HCT116 (cell line): ENCODE measurements around the gene MEP1A. TPM values are rescaled to one million over a fixed set of nuclear protein-coding genes. Genes with fewer than 3 reads are reported as not detected.

Experiments
- ATAC-seq: fragments of 200-7000 bp; cut with Tn5 transposase; 2 replicates; pipeline ENCODE4 v1.9.1; 2020; ENCODE audit warnings: mild to moderate bottlenecking, moderate library complexity
- BruUV-seq: library from RNA; stranded (reverse); fragments of 400-500 nt; replicated peaks from 2 replicates; lab custom pipeline; 2021; lab: Mats Ljungman, UMichigan
- CTCF ChIA-PET: fragments of 300-600 bp; sonication (Branson Sonifier 250); formaldehyde crosslinking; loops from one replicate; lab custom pipeline; 2021; ENCODE audit warnings: antibody characterized with exemption; lab: Charles Lee
- POLR2A ChIA-PET: fragments of 300-600, 350-600 bp; sonication (Branson Sonifier 250); formaldehyde crosslinking; loops from one replicate; lab custom pipeline; 2021; ENCODE audit warnings: antibody characterized with exemption; lab: Charles Lee
- RAD21 ChIA-PET, 2 experiments: fragments of 300-600 bp; sonication (Branson Sonifier 250); formaldehyde crosslinking; loops; one replicate each; lab custom pipeline; 2023; ENCODE audit warnings: low total read pairs in 2 of 2; ENCODE audit not compliant: uncharacterized antibody in 2 of 2, unreplicated experiment in 2 of 2, low non-redundant PET in 1 of 2; lab: Charles Lee
- DNase-seq: peaks from one replicate; pipeline ENCODE4 v3.0.0-alpha.2; 2010; ENCODE audit warnings: low read depth, low spot score
- H2AFZ ChIP-seq: fragments of 200-600 bp; shearing (Covaris generic), sonication (generic); 2 replicates; pipeline ENCODE4 v1.6.1; 2017; ENCODE audit warnings: low read depth, mixed run types, mixed read lengths, antibody characterized with exemption, low read length; ENCODE audit not compliant: poor library complexity, severe bottlenecking
- H3K27ac ChIP-seq: 2 replicates; pipeline ENCODE4 v1.5.1; 2012; ENCODE audit warnings: low read depth, low read length
- H3K27me3 ChIP-seq: fragments of 200-600 bp; sonication (generic); 2 replicates; pipeline ENCODE4 v1.6.1; 2016; ENCODE audit warnings: mixed run types, low read length, mixed read lengths; ENCODE audit not compliant: insufficient read depth
- H3K36me3 ChIP-seq, 2 experiments: fragments of 200-500 bp in 1 of 2; fragments of 200-600 bp in 1 of 2; sonication (Bioruptor generic) in 1 of 2; sonication (generic) in 1 of 2; 2 replicates each; pipeline versions ENCODE4 v1.5.1 to v1.6.1; 2014 to 2016; ENCODE audit warnings: low read length in 2 of 2, inconsistent platforms in 1 of 2, mixed read lengths in 1 of 2, mixed run types in 1 of 2; ENCODE audit not compliant: insufficient read depth in 2 of 2, control insufficient read depth in 1 of 2
- H3K4me1 ChIP-seq, 2 experiments: fragments of 200-600 bp in 1 of 2; sonication (generic) in 1 of 2; 2 replicates each; pipeline versions ENCODE4 v1.5.1 to v1.6.1; 2012 to 2017; ENCODE audit warnings: low read length in 2 of 2, inconsistent platforms in 1 of 2, mild to moderate bottlenecking in 1 of 2, mixed read lengths in 1 of 2, mixed run types in 1 of 2, moderate library complexity in 1 of 2; ENCODE audit not compliant: insufficient read depth in 2 of 2, control insufficient read depth in 1 of 2
- H3K4me2 ChIP-seq: fragments of 200-600 bp; sonication (generic); 2 replicates; pipeline ENCODE4 v1.6.1; 2017; ENCODE audit warnings: mixed run types, low read length, mixed read lengths
- H3K4me3 ChIP-seq, 2 experiments: fragments of 200-600 bp in 1 of 2; sonication (generic) in 1 of 2; replicated peaks in 1 of 2; 2 replicates each; pipeline ENCODE4 v1.5.1; 2011 to 2016; ENCODE audit warnings: low read length in 2 of 2, control low read depth in 1 of 2, low read depth in 1 of 2, mild to moderate bottlenecking in 1 of 2, mixed read lengths in 1 of 2, mixed run types in 1 of 2
- H3K79me2 ChIP-seq: fragments of 200-600 bp; sonication (generic); 2 replicates; pipeline ENCODE4 v1.6.1; 2017; ENCODE audit warnings: mild to moderate bottlenecking, mixed run types, low read length, moderate library complexity, mixed read lengths; ENCODE audit not compliant: insufficient read depth
- H3K9ac ChIP-seq: fragments of 200-600 bp; sonication (generic); 2 replicates; pipeline ENCODE4 v1.6.1; 2016; ENCODE audit warnings: low read length, mixed read lengths
- H3K9me2 ChIP-seq: fragments of 200-600 bp; sonication (generic), shearing (Covaris generic); 2 replicates; pipeline ENCODE4 v1.6.1; 2017; ENCODE audit warnings: mixed run types, mild to moderate bottlenecking, moderate library complexity; ENCODE audit not compliant: insufficient read depth
- H3K9me3 ChIP-seq, 2 experiments: fragments of 200-500 bp in 1 of 2; fragments of 200-600 bp in 1 of 2; sonication (Bioruptor generic) in 1 of 2; sonication (generic) in 1 of 2; 2 replicates each; pipeline ENCODE4 v1.6.1; 2014 to 2017; ENCODE audit warnings: low read length in 2 of 2, mixed read lengths in 2 of 2, inconsistent platforms in 1 of 2, low read depth in 1 of 2, mild to moderate bottlenecking in 1 of 2, mixed run types in 1 of 2, moderate library complexity in 1 of 2; ENCODE audit not compliant: control insufficient read depth in 1 of 2, insufficient read depth in 1 of 2
- H4K20me1 ChIP-seq: fragments of 200-600 bp; sonication (generic), shearing (Covaris generic); 2 replicates; pipeline ENCODE4 v1.6.1; 2017; ENCODE audit warnings: mixed run types, mild to moderate bottlenecking, moderate library complexity; ENCODE audit not compliant: insufficient read depth
- ATF3 ChIP-seq: IDR thresholded peaks from 2 replicates; pipeline ENCODE4 v1.6.1; 2012
- CBX3 ChIP-seq: IDR thresholded peaks from 2 replicates; pipeline ENCODE4 v1.6.1; 2012; ENCODE audit warnings: low read depth
- CTCF ChIP-seq, 3 experiments: fragments of 200-600 bp in 1 of 3; sonication (generic) in 1 of 3; IDR thresholded peaks in 2 of 3; conservative IDR thresholded peaks in 1 of 3; 2 replicates each; pipeline ENCODE4 v1.5.1; 2012 to 2017; ENCODE audit warnings: low read depth in 2 of 3, low read length in 2 of 3, antibody characterized with exemption in 1 of 3, borderline replicate concordance in 1 of 3, control low read depth in 1 of 3, mild to moderate bottlenecking in 1 of 3, mixed read lengths in 1 of 3, mixed run types in 1 of 3, moderate library complexity in 1 of 3; ENCODE audit not compliant: insufficient read depth in 1 of 3
- EGR1 ChIP-seq: IDR thresholded peaks from 2 replicates; pipeline ENCODE4 v1.6.1; 2012; ENCODE audit warnings: low read depth
- ELF1 ChIP-seq: IDR thresholded peaks from 2 replicates; pipeline ENCODE4 v1.6.1; 2012; ENCODE audit warnings: low read depth, borderline replicate concordance
- EZH2 ChIP-seq: fragments of 200-600 bp; sonication (generic); IDR thresholded peaks from 2 replicates; pipeline ENCODE4 v1.6.1; 2017; ENCODE audit warnings: antibody characterized with exemption, mixed run types
- EZH2phosphoT487 ChIP-seq: fragments of 200-600 bp; IDR thresholded peaks from 2 replicates; pipeline ENCODE4 v1.6.1; 2018; ENCODE audit warnings: antibody characterized with exemption, borderline replicate concordance
- JUND ChIP-seq: IDR thresholded peaks from 2 replicates; pipeline ENCODE4 v1.6.1; 2012
- MAX ChIP-seq: IDR thresholded peaks from 2 replicates; pipeline ENCODE4 v1.6.1; 2012
- POLR2AphosphoS5 ChIP-seq: IDR thresholded peaks from 2 replicates; pipeline ENCODE4 v1.6.1; 2011; ENCODE audit warnings: mild to moderate bottlenecking, low read depth, low read length, moderate library complexity
- RAD21 ChIP-seq: IDR thresholded peaks from 2 replicates; pipeline ENCODE4 v1.6.1; 2012; ENCODE audit warnings: low read depth, mild to moderate bottlenecking
- SIN3A ChIP-seq: IDR thresholded peaks from 2 replicates; pipeline ENCODE4 v1.6.1; 2012; ENCODE audit warnings: low read depth
- SP1 ChIP-seq: IDR thresholded peaks from 2 replicates; pipeline ENCODE4 v1.6.1; 2012; ENCODE audit warnings: low read depth
- SRF ChIP-seq: IDR thresholded peaks from 2 replicates; pipeline ENCODE4 v1.6.1; 2012; ENCODE audit warnings: low read depth
- YY1 ChIP-seq: IDR thresholded peaks from 2 replicates; pipeline ENCODE4 v1.6.1; 2011; ENCODE audit warnings: low read length, low read depth, moderate library complexity, mild to moderate bottlenecking; ENCODE audit not compliant: insufficient replicate concordance; ENCODE audit errors: extremely low read depth
- ZBTB33 ChIP-seq: IDR thresholded peaks from 2 replicates; pipeline ENCODE4 v1.6.1; 2011; ENCODE audit warnings: mild to moderate bottlenecking, low read length, moderate library complexity; ENCODE audit not compliant: insufficient replicate concordance; ENCODE audit errors: extremely low read depth
- ZFX ChIP-seq: fragments of 450-650 bp; IDR thresholded peaks from 2 replicates; pipeline ENCODE4 v1.6.1; 2017
- ZNF274 ChIP-seq: fragments of 200-500 bp; sonication (Bioruptor generic); IDR thresholded peaks from 2 replicates; pipeline ENCODE4 v1.6.1; 2014; ENCODE audit warnings: mild to moderate bottlenecking, low read depth, low read length, inconsistent platforms
- intact Hi-C: fragments of 100-400 bp; cut with micrococcal nuclease; formaldehyde crosslinking; loops from 2 replicates; pipeline ENCODE4 v1.10.0; 2022
- total RNA-seq: library from RNA; stranded (reverse); gene quantifications from one replicate; pipeline ENCODE4 v1.2.1, GENCODE V29; 2021; ENCODE audit not compliant: unreplicated experiment

Gene MEP1A
- total RNA-seq, 1 experiment from 2014 or later: not detected

- no peaks in the 10 kb centered on the region for H3K9me2 ChIP-seq
- no peaks in the 10 kb centered on the region for H4K20me1 ChIP-seq
- H3K4me2 ChIP-seq: no peak overlapping the region
- no peaks in the 10 kb centered on the region for H3K4me1 ChIP-seq
- DNase-seq (no peak), ATAC-seq (no peak)
- RAD21 ChIA-PET: no interaction called here
- no TSS peak for BruUV-seq
- H3K79me2 ChIP-seq: no peaks in the 10 kb centered on the region
- CTCF ChIA-PET: interaction anchor here (1.2 kb wide), 1 partner anchor 12 kb away, joined by 3 read pairs; no protein-coding TSS in a partner anchor
- no peak overlapping the region for H2AFZ ChIP-seq
- no peak overlapping the region for H3K27ac ChIP-seq
- intact Hi-C loops: no loop called here
- H3K36me3 ChIP-seq: no peaks in the 10 kb centered on the region
- no peak overlapping the region for H3K9ac ChIP-seq
- no peak overlapping the region for H3K4me3 ChIP-seq
- no peaks in the 10 kb centered on the region for H3K27me3 ChIP-seq
- no peaks in the 10 kb centered on the region for H3K9me3 ChIP-seq
- TF ChIP-seq ZNF274 (no peak), ATF3 (no peak), JUND (no peak), MAX (no peak), EZH2phosphoT487 (no peak), SP1 (no peak), ZFX (no peak)
- POLR2A ChIA-PET: no interaction called here
These were observed 74.2 kb downstream of the MEP1A start for GRCh38 chr6:46867411-46867810.

GRCh38 chr6:46876126-46876525, 82.9 kb downstream of the MEP1A start:
- intact Hi-C loops: no loop called here
- TF ChIP-seq EZH2 (no peak), EGR1 (no peak), RAD21 (no peak), CBX3 (no peak), ELF1 (peak; percentile 48; the same call in 1 of the 2 replicates), CTCF (IDR thresholded peaks at IDR 0.05 in 2 of 3, conservative IDR thresholded peaks at IDR 0.05 in 1 of 3; ENCODE audit: borderline replicate concordance in 1 of 3, insufficient read depth in 1 of 3, low read depth in 2 of 3, low read length in 2 of 3) (no peak), POLR2AphosphoS5 (no peak), YY1 (no peak), SRF (no peak), ZFX (no peak), SIN3A (peak; percentile 18; the same call in 1 of the 2 replicates), ZBTB33 (no peak), SP1 (peak; percentile 8; the same call in 1 of the 2 replicates)

More at GRCh38 chr6:46876126-46876525, 82.9 kb downstream of the MEP1A start:
- peak overlapping the region; percentile 22; the same call in 1 of the 2 replicates for H3K4me2 ChIP-seq
- H2AFZ ChIP-seq: peak overlapping the region; percentile 59
- no peaks in the 10 kb centered on the region for H3K9me3 ChIP-seq
- no peaks in the 10 kb centered on the region for H3K27me3 ChIP-seq
- no peaks in the 10 kb centered on the region for H3K36me3 ChIP-seq
- no peak overlapping the region for H3K4me3 ChIP-seq
- ChIA-PET RAD21 (no interaction called here), CTCF (no interaction called here), POLR2A (no interaction called here)
- peaks cover 0 to 9% of the 10 kb centered on the region in 2 experiments; a peak in 3 of 4 replicates for H3K4me1 ChIP-seq
- H3K9ac ChIP-seq: no peak overlapping the region
- H3K79me2 ChIP-seq: no peaks in the 10 kb centered on the region
- no peaks in the 10 kb centered on the region; the same call in 1 of the 2 replicates for H3K9me2 ChIP-seq
- H3K27ac ChIP-seq: no peak overlapping the region
- DNase-seq: peak; percentile 28
- peak; percentile 75 for ATAC-seq
- no peaks in the 10 kb centered on the region for H4K20me1 ChIP-seq
- no TSS peak for BruUV-seq
